ENCODE results near the gene TRPM5. TPM values are rescaled to one million over a fixed set of nuclear protein-coding genes. Genes with fewer than 3 reads are reported as not detected.

The TRPM5 gene
- total and polyA plus RNA-seq, 9 of the 15 experiments (the other 6 are each of a cell fraction or from before 2014, with no cell fraction given), result not detected

DNA sequence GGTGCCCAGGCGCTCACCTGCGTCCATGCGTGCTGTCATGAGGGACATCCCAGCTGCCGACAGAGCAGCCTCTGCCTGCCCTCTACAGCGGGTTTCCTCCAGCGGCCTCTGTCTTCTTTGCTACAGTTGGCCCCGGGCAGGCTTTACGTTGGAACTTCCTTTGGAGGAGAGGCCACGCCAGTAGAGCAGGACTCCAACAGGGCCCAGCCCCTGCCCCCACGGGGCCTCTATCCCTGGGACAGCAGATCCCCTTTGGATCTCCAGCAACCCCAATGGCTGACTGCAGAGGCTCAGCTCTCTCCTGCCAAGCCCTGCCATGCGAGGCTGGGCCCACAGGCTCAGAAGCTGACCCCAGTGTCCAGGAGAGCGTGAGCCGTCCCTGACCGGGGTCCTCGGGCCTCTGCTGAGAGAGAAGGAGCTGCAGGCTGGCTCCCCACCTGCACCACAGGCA, 12.1 kb downstream of the TRPM5 start (continued):
- TF ChIP-seq, protein P1, sequence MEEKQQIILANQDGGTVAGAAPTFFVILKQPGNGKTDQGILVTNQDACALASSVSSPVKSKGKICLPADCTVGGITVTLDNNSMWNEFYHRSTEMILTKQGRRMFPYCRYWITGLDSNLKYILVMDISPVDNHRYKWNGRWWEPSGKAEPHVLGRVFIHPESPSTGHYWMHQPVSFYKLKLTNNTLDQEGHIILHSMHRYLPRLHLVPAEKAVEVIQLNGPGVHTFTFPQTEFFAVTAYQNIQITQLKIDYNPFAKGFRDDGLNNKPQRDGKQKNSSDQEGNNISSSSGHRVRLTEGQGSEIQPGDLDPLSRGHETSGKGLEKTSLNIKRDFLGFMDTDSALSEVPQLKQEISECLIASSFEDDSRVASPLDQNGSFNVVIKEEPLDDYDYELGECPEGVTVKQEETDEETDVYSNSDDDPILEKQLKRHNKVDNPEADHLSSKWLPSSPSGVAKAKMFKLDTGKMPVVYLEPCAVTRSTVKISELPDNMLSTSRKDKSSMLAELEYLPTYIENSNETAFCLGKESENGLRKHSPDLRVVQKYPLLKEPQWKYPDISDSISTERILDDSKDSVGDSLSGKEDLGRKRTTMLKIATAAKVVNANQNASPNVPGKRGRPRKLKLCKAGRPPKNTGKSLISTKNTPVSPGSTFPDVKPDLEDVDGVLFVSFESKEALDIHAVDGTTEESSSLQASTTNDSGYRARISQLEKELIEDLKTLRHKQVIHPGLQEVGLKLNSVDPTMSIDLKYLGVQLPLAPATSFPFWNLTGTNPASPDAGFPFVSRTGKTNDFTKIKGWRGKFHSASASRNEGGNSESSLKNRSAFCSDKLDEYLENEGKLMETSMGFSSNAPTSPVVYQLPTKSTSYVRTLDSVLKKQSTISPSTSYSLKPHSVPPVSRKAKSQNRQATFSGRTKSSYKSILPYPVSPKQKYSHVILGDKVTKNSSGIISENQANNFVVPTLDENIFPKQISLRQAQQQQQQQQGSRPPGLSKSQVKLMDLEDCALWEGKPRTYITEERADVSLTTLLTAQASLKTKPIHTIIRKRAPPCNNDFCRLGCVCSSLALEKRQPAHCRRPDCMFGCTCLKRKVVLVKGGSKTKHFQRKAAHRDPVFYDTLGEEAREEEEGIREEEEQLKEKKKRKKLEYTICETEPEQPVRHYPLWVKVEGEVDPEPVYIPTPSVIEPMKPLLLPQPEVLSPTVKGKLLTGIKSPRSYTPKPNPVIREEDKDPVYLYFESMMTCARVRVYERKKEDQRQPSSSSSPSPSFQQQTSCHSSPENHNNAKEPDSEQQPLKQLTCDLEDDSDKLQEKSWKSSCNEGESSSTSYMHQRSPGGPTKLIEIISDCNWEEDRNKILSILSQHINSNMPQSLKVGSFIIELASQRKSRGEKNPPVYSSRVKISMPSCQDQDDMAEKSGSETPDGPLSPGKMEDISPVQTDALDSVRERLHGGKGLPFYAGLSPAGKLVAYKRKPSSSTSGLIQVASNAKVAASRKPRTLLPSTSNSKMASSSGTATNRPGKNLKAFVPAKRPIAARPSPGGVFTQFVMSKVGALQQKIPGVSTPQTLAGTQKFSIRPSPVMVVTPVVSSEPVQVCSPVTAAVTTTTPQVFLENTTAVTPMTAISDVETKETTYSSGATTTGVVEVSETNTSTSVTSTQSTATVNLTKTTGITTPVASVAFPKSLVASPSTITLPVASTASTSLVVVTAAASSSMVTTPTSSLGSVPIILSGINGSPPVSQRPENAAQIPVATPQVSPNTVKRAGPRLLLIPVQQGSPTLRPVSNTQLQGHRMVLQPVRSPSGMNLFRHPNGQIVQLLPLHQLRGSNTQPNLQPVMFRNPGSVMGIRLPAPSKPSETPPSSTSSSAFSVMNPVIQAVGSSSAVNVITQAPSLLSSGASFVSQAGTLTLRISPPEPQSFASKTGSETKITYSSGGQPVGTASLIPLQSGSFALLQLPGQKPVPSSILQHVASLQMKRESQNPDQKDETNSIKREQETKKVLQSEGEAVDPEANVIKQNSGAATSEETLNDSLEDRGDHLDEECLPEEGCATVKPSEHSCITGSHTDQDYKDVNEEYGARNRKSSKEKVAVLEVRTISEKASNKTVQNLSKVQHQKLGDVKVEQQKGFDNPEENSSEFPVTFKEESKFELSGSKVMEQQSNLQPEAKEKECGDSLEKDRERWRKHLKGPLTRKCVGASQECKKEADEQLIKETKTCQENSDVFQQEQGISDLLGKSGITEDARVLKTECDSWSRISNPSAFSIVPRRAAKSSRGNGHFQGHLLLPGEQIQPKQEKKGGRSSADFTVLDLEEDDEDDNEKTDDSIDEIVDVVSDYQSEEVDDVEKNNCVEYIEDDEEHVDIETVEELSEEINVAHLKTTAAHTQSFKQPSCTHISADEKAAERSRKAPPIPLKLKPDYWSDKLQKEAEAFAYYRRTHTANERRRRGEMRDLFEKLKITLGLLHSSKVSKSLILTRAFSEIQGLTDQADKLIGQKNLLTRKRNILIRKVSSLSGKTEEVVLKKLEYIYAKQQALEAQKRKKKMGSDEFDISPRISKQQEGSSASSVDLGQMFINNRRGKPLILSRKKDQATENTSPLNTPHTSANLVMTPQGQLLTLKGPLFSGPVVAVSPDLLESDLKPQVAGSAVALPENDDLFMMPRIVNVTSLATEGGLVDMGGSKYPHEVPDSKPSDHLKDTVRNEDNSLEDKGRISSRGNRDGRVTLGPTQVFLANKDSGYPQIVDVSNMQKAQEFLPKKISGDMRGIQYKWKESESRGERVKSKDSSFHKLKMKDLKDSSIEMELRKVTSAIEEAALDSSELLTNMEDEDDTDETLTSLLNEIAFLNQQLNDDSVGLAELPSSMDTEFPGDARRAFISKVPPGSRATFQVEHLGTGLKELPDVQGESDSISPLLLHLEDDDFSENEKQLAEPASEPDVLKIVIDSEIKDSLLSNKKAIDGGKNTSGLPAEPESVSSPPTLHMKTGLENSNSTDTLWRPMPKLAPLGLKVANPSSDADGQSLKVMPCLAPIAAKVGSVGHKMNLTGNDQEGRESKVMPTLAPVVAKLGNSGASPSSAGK (IDR thresholded peaks at IDR 0.05), result no peak

Data from K562 (cell line).